WTC11 (cell line): ENCODE data around the gene ATOSB.

Source experiments
- ATF1 ChIP-seq: sonication (generic); formaldehyde crosslinking; IDR thresholded peaks from 2 replicates; pipeline ENCODE4 v1.8.1; 2023; ENCODE audit warnings: mild to moderate bottlenecking, moderate library complexity, missing genetic modification reagents
- CTCF ChIP-seq: fragments of 200-600 bp; IDR thresholded peaks from 2 replicates; pipeline ENCODE4 v1.8.0; 2022; ENCODE audit warnings: antibody characterized with exemption
- GABPB1 ChIP-seq: sonication (generic); formaldehyde crosslinking; IDR thresholded peaks from 2 replicates; pipeline ENCODE4 v1.8.1; 2023; ENCODE audit warnings: mild to moderate bottlenecking, missing genetic modification reagents
- MAX ChIP-seq: sonication (generic); formaldehyde crosslinking; IDR thresholded peaks from 2 replicates; pipeline ENCODE4 v1.8.0; 2022; ENCODE audit warnings: mild to moderate bottlenecking, missing genetic modification reagents
- NFE2L1 ChIP-seq: sonication (generic); formaldehyde crosslinking; IDR thresholded peaks from 2 replicates; pipeline ENCODE4 v1.8.1; 2023; ENCODE audit warnings: missing genetic modification reagents
- NR3C1 ChIP-seq: sonication (generic); formaldehyde crosslinking; conservative IDR thresholded peaks from 2 replicates; pipeline ENCODE4 v1.8.1; 2023; ENCODE audit warnings: low read depth, mild to moderate bottlenecking, missing genetic modification reagents
- TP53 ChIP-seq: sonication (generic); formaldehyde crosslinking; IDR thresholded peaks from 2 replicates; pipeline ENCODE4 v1.8.1; 2023; ENCODE audit warnings: mild to moderate bottlenecking, missing genetic modification reagents
- ZNF671 ChIP-seq: fragments of 250-450 bp; sonication (Bioruptor Pico); IDR thresholded peaks from 2 replicates; pipeline ENCODE4 v1.8.0; 2021; ENCODE audit warnings: mild to moderate bottlenecking

- TF ChIP-seq CTCF, result no peak
- no peak for TF ChIP-seq ZNF671
- no peak for TF ChIP-seq NR3C1 (CRISPR knock-in tag)
- no peak for TF ChIP-seq TP53 (CRISPR knock-in tag)
- no peak for TF ChIP-seq ATF1 (CRISPR knock-in tag)
- TF ChIP-seq MAX (CRISPR knock-in tag), result no peak
- no peak for TF ChIP-seq GABPB1
- TF ChIP-seq NFE2L1 (CRISPR knock-in tag), result no peak
Measured at GRCh38 chr9:35057271-35057620, 58.4 kb downstream of the ATOSB start.
